Dermis microvascular lymphatic vessel endothelial cell (primary cell): ENCODE measurements around the gene TMEM42. TPM values are rescaled to one million over a fixed set of nuclear protein-coding genes. Genes with fewer than 3 reads are reported as not detected.

Source experiments
- DNase-seq, 2 donors: peaks; one replicate each; pipeline versions ENCODE4 v3.0.0 to v3.0.0-alpha.2; 2010; ENCODE audit warnings: low read depth in 2 of 2
- total RNA-seq: library from RNA; depleted of rRNA; stranded (reverse); fragments of >200 nt; gene quantifications from 2 replicates; pipeline ENCODE4 v1.2.1, GENCODE V29; 2014

Gene TMEM42
- total RNA-seq, 1 donor from 2014 or later = 8.5 TPM

GRCh38 chr3:44909063-44909462 lies 47.4 kb downstream of the TMEM42 start:
- DNase-seq = no peak

DNA sequence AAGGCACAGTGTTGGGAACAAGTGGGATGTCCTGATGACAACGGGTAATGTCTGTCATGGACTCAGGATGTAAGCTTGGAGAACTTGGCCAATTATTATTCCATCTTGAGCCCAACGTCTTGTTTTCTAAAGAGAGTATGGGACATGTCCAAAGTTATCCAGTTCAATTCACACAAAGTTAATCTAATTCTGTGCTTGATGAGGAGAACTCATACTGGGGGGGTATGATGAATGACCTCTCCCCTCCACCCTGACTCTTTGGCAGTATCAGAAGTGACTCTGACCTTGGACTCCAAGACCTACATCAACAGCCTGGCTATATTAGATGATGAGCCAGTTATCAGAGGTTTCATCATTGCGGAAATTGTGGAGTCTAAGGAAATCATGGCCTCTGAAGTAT lies 49.0 kb downstream of the TMEM42 start:
- DNase-seq = no peak

DNA sequence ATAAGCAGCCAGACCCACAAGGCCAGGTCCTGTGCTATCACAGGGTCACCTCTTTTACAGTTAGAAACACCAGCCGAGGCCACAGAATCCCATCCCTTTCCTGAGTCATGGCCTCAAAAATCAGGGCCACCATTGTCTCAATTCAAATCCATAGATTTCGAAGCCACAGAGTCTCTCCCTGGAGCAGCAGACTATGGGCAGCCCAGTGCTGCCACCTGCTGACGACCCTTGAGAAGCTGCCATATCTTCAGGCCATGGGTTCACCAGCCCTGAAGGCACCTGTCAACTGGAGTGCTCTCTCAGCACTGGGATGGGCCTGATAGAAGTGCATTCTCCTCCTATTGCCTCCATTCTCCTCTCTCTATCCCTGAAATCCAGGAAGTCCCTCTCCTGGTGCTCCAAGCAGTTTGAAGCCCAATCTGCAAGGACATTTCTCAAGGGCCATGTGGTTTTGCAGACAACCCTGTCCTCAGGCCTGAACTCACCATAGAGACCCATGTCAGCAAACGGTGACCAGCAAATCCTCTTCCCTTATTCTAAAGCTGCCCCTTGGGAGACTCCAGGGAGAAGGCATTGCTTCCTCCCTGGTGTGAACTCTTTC lies 52.3 kb downstream of the TMEM42 start:
- DNase-seq = peak; percentile 61 to 78

- peak in 1 of 2 donors; percentile 46 for DNase-seq
Measured at GRCh38 chr3:44914936-44915335, 53.2 kb downstream of the TMEM42 start.

Other genes with a start within 250 kb of the TMEM42 start
- 5.4 and 6.8 TPM in 2 replicates for gene ZNF197, start 236.9 kb upstream of the TMEM42 start, total RNA-seq
- 10.1 and 12.5 TPM in 2 replicates for gene ZNF35, start 213.2 kb upstream of the TMEM42 start, total RNA-seq
- 1.9 and 2.5 TPM in 2 replicates for gene ZNF502, start 149.3 kb upstream of the TMEM42 start, total RNA-seq
- gene ZNF501, start 132.3 kb upstream of the TMEM42 start, total RNA-seq = 3.2 and 4.2 TPM in 2 replicates
- gene KIAA1143, start 100.3 kb upstream of the TMEM42 start, total RNA-seq = 14.5 and 15.4 TPM in 2 replicates
- 2.9 and 8.3 TPM in 2 replicates for gene KIF15, start 100.1 kb upstream of the TMEM42 start, total RNA-seq
- 0.13 TPM in 2 replicates for gene TGM4, start 12.7 kb downstream of the TMEM42 start, total RNA-seq
- 55.8 and 94.1 TPM in 2 replicates for gene ZDHHC3, start 114.3 kb downstream of the TMEM42 start, total RNA-seq
- gene EXOSC7, start 114.3 kb downstream of the TMEM42 start, total RNA-seq = 35.0 and 43.1 TPM in 2 replicates
- 0.25 and 0.26 TPM in 2 replicates for gene CLEC3B, start 164.4 kb downstream of the TMEM42 start, total RNA-seq